GM23248 (cell line): Measurements from ENCODE around the gene APOH. TPM values are rescaled to one million over a fixed set of nuclear protein-coding genes. Genes with fewer than 3 reads are reported as not detected.

Experiments
- DNase-seq: peaks from one replicate; pipeline ENCODE4 v3.0.0-alpha.2; 2015
- H2AFZ ChIP-seq: fragments of 200-600 bp; sonication (generic); 2 replicates; pipeline ENCODE4 v1.6.1; 2016; ENCODE audit warnings: antibody characterized with exemption
- H3F3A ChIP-seq: fragments of 200-600 bp; sonication (generic); 2 replicates; pipeline ENCODE4 v1.6.1; 2016; ENCODE audit warnings: mild to moderate bottlenecking, antibody characterized with exemption, mixed run types; ENCODE audit not compliant: insufficient read depth
- H3K27ac ChIP-seq: fragments of 200-600 bp; sonication (generic); 2 replicates; pipeline ENCODE4 v1.5.1; 2016; ENCODE audit warnings: mild to moderate bottlenecking
- H3K27me3 ChIP-seq: fragments of 200-600 bp; sonication (generic); replicated peaks from 2 replicates; pipeline ENCODE4 v1.6.1; 2016; ENCODE audit warnings: mild to moderate bottlenecking; ENCODE audit not compliant: insufficient read depth
- H3K36me3 ChIP-seq: fragments of 200-600 bp; sonication (generic); 2 replicates; pipeline ENCODE4 v1.6.1; 2016; ENCODE audit warnings: low read depth, mild to moderate bottlenecking
- H3K4me1 ChIP-seq: fragments of 200-600 bp; sonication (generic); 2 replicates; pipeline ENCODE4 v1.6.1; 2016; ENCODE audit warnings: mild to moderate bottlenecking; ENCODE audit not compliant: insufficient read depth
- H3K4me2 ChIP-seq: fragments of 200-600 bp; sonication (generic); one replicate; pipeline ENCODE4 v1.6.1; 2016; ENCODE audit warnings: mild to moderate bottlenecking; ENCODE audit not compliant: unreplicated experiment
- H3K4me3 ChIP-seq: fragments of 200-600 bp; sonication (generic); 2 replicates; pipeline ENCODE4 v1.5.1; 2016; ENCODE audit warnings: mild to moderate bottlenecking
- H3K79me2 ChIP-seq: fragments of 200-600 bp; sonication (generic); 2 replicates; pipeline ENCODE4 v1.6.1; 2016; ENCODE audit warnings: mild to moderate bottlenecking; ENCODE audit not compliant: insufficient read depth
- H3K9ac ChIP-seq: fragments of 200-600 bp; sonication (generic); 2 replicates; pipeline ENCODE4 v1.6.1; 2016; ENCODE audit warnings: mild to moderate bottlenecking
- H3K9me2 ChIP-seq: fragments of 200-600 bp; sonication (generic); 2 replicates; pipeline ENCODE4 v1.6.1; 2016; ENCODE audit warnings: mixed run types, mild to moderate bottlenecking, moderate library complexity; ENCODE audit not compliant: insufficient read depth
- H3K9me3 ChIP-seq: fragments of 200-600 bp; sonication (generic); one replicate; pipeline ENCODE4 v1.6.1; 2017; ENCODE audit warnings: low read depth
- H4K20me1 ChIP-seq: fragments of 200-600 bp; sonication (generic); 2 replicates; pipeline ENCODE4 v1.6.0; 2016; ENCODE audit not compliant: insufficient read depth
- EZH2 ChIP-seq: fragments of 200-600 bp; sonication (generic); IDR thresholded peaks from 2 replicates; pipeline ENCODE4 v1.6.1; 2018; ENCODE audit warnings: antibody characterized with exemption, mild to moderate bottlenecking; ENCODE audit not compliant: insufficient read depth, poor library complexity, severe bottlenecking
- EZH2phosphoT487 ChIP-seq: fragments of 200-600 bp; sonication (generic); IDR thresholded peaks from 2 replicates; pipeline ENCODE4 v1.6.1; 2018; ENCODE audit warnings: antibody characterized with exemption, moderate library complexity, mild to moderate bottlenecking, low read depth; ENCODE audit not compliant: insufficient read depth
- WGBS, 2 experiments: methylation state at CpG; one replicate each; pipeline ENCODE4 v1.1.6; 2015 to 2017; ENCODE audit warnings: low lambda C conversion rate in 2 of 2, low coverage in 1 of 2; ENCODE audit errors: missing lambda C conversion rate in 2 of 2; 5-methylcytosine and 5-hydroxymethylcytosine counted together
- in situ Hi-C: fragments of 300-500 bp; cut with MboI; formaldehyde crosslinking; loops from 2 replicates; pipeline ENCODE4 v1.15.0; 2020
- polyA plus RNA-seq: library from polyadenylated mRNA; unstranded; fragments of >200 nt; fragmentation: Nextera tagmentation; extraction: Ambion mirVana; gene quantifications from 2 replicates; pipeline ENCODE4 v1.2.1, GENCODE V29; 2016
- total RNA-seq: library from RNA; depleted of rRNA; stranded (reverse); fragments of >200 nt; shearing (Covaris generic); gene quantifications from 2 replicates; pipeline ENCODE4 v1.2.3, GENCODE V29; 2014

APOH gene
- total and polyA plus RNA-seq, 2 experiments from 2014 or later = not detected

DNA sequence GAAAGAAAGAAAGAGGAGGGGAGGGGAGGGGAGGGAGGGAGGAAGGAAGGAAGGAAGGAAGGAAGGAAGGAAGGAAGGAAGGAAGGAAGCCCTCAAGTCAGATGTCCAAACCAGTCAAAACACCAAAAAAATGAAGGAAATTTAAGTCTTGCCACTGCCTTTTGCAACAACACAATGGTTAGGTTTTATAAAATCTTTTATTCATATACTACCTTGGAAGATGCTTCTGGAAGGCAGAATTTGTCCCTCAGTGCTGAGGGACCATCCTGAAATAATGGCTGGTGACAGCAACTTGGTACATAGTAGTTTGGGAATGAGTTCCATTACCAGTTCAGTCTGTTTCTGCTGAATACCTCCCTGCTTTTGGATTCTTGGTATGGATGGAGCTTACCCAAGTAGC lies 7.9 kb downstream of the APOH start:
- Histone ChIP-seq H3F3A (peaks cover 6% of the 10 kb centered on the region; the same call in 1 of the 2 replicates), H3K9me2 (no peaks in the 10 kb centered on the region), H2AFZ (no peak overlapping the region), H3K79me2 (no peaks in the 10 kb centered on the region), H3K27me3 (peaks cover 23% of the 10 kb centered on the region), H3K9ac (no peak overlapping the region), H3K4me3 (no peak overlapping the region), H3K9me3 (no peaks in the 10 kb centered on the region), H3K36me3 (no peaks in the 10 kb centered on the region), H4K20me1 (no peaks in the 10 kb centered on the region), H3K4me1 (no peaks in the 10 kb centered on the region), H3K27ac (no peak overlapping the region), H3K4me2 (no peak overlapping the region)
- in situ Hi-C loops = loop anchor here (25.0 kb wide), 1 partner anchor 691 kb away; no protein-coding TSS in a partner anchor
- DNase-seq = no peak
- TF ChIP-seq EZH2phosphoT487 (no peak), EZH2 (no peak)

GRCh38 chr17:66220079-66220835 lies 9.0 kb downstream of the APOH start:
- no peaks in the 10 kb centered on the region for H3K9me2 ChIP-seq
- H3K27me3 ChIP-seq = peaks cover 30% of the 10 kb centered on the region
- H3K9ac ChIP-seq = no peak overlapping the region
- H2AFZ ChIP-seq = no peak overlapping the region
- no peaks in the 10 kb centered on the region for H4K20me1 ChIP-seq
- peaks cover 6% of the 10 kb centered on the region; the same call in 1 of the 2 replicates for H3F3A ChIP-seq
- DNase-seq = no peak
- H3K36me3 ChIP-seq = no peaks in the 10 kb centered on the region
- H3K4me2 ChIP-seq = no peak overlapping the region
- in situ Hi-C loops = loop anchor here (25.0 kb wide), 1 partner anchor 692 kb away; no protein-coding TSS in a partner anchor
- WGBS, 2 experiments = 63 to 64% methylated on average over 8 of the region's 8 CpGs
- H3K4me1 ChIP-seq = no peaks in the 10 kb centered on the region
- no peak overlapping the region for H3K4me3 ChIP-seq
- no peak overlapping the region for H3K27ac ChIP-seq
- no peaks in the 10 kb centered on the region for H3K9me3 ChIP-seq
- H3K79me2 ChIP-seq = no peaks in the 10 kb centered on the region
- TF ChIP-seq EZH2 = no peak
- no peak for TF ChIP-seq EZH2phosphoT487

DNA sequence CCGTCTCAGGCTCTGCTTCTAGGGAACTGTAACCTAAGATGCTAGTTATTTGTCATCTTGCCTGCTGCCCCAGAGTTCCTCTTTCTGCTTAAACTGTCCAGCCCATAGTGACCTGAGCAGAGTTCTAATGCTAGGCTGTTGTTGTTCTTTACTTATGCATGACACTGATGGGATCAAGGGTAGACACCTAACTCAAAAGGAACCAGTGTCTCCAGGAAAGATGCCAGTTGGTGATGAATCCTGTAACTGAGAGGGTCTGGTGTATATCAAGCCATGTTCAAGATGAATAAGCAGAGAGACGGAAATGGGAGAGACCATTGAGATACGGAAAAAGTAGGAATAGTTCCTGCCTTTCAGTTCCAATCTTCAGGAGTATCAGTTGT lies 13.7 kb downstream of the APOH start:
- H3F3A ChIP-seq = no peaks in the 10 kb centered on the region
- H3K9me2 ChIP-seq = no peaks in the 10 kb centered on the region
- no peaks in the 10 kb centered on the region for H3K4me1 ChIP-seq
- no peaks in the 10 kb centered on the region for H3K9me3 ChIP-seq
- 62% methylated on average over 3 of the region's 3 CpGs for WGBS, 2 experiments
- H3K79me2 ChIP-seq = no peaks in the 10 kb centered on the region
- H3K4me2 ChIP-seq = no peak overlapping the region
- H4K20me1 ChIP-seq = no peaks in the 10 kb centered on the region
- no peak for TF ChIP-seq EZH2phosphoT487
- no peak overlapping the region for H3K4me3 ChIP-seq
- no peak overlapping the region for H3K27ac ChIP-seq
- in situ Hi-C loops = loop anchor here (25.0 kb wide), 1 partner anchor 697 kb away; no protein-coding TSS in a partner anchor
- H3K27me3 ChIP-seq = peaks cover 44% of the 10 kb centered on the region
- H3K36me3 ChIP-seq = no peaks in the 10 kb centered on the region
- DNase-seq = no peak
- H2AFZ ChIP-seq = no peak overlapping the region
- no peak overlapping the region for H3K9ac ChIP-seq

- H3K9me2 ChIP-seq = no peaks in the 10 kb centered on the region
- H3K4me3 ChIP-seq = no peak overlapping the region
- H3K9me3 ChIP-seq = no peaks in the 10 kb centered on the region
- TF ChIP-seq EZH2 = no peak
- TF ChIP-seq EZH2phosphoT487 = no peak
- H4K20me1 ChIP-seq = no peaks in the 10 kb centered on the region
- no peaks in the 10 kb centered on the region for H3F3A ChIP-seq
- H3K27ac ChIP-seq = no peak overlapping the region
- in situ Hi-C loops = loop anchor here (25.0 kb wide), 1 partner anchor 697 kb away; no protein-coding TSS in a partner anchor
- WGBS, 2 experiments = 59 to 61% methylated on average over 5 of the region's 5 CpGs
- no peak overlapping the region for H3K4me2 ChIP-seq
- DNase-seq = no peak
- no peaks in the 10 kb centered on the region for H3K36me3 ChIP-seq
- H2AFZ ChIP-seq = no peak overlapping the region
- peaks cover 40% of the 10 kb centered on the region for H3K27me3 ChIP-seq
- H3K9ac ChIP-seq = no peak overlapping the region
- H3K4me1 ChIP-seq = no peaks in the 10 kb centered on the region
- no peaks in the 10 kb centered on the region for H3K79me2 ChIP-seq
Observed at GRCh38 chr17:66214884-66215528, 14.2 kb downstream of the APOH start.
